Left ventricle myocardium superior (tissue), 1 donor: ENCODE results near the gene RPL5. TPM values are rescaled to one million over a fixed set of nuclear protein-coding genes. Genes with fewer than 3 reads are reported as not detected.
A peak's percentile ranks its signal among the peaks of the same experiment; 100 is the strongest.

ENCODE experiments used
- ATAC-seq: fragments of 200-7000 bp; cut with Tn5 transposase; one replicate; pipeline ENCODE4 v1.9.1; 2020; ENCODE audit warnings: mild to moderate bottlenecking, moderate library complexity
- DNase-seq: peaks from one replicate; pipeline ENCODE4 v3.0.0-alpha.2; 2020
- intact Hi-C: fragments of 100-400 bp; cut with micrococcal nuclease; formaldehyde crosslinking; loops from one replicate; pipeline ENCODE4 v1.11.0; 2022
- total RNA-seq: library from RNA; stranded (reverse); fragmentation: NEBNext Ultra II Directional; extraction: Animal tissue kit (Norgen Biotek cat#: 25700); gene quantifications from one replicate; pipeline ENCODE4 v1.2.1, GENCODE V29; 2021
- donor health status: DM: no; HTN: yes; CAD: no; lungs with severe emphysema.

The RPL5 gene
- total RNA-seq, 1 donor from 2014 or later, result 533 TPM

GRCh38 chr1:92817137-92817697 is 14.6 kb upstream of the RPL5 start:
- ATAC-seq, result no peak
- intact Hi-C loops, result no loop called here
- DNase-seq, result no peak

- ATAC-seq, result peak; percentile 55
Measured at GRCh38 chr1:92817986-92818764, 13.7 kb upstream of the RPL5 start.

DNA sequence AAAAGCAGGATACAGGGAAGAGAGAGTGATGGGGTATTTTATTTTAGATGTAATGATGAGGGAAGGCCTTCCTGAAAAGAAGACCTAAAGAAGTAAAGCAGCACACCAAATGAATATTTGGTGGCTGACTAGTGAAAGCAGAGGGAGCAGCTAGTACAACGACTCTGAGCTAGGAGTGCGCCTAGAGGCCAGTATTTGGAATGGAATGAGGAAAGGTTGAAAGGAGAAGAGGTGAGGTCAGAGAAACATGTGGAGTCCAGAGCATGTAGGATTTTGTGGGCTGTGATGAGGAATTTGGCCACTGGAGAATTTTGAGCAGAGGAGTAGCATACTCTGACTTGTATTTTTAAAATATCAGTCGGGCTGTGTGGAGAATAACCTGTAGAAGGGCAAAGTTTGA is 11.8 kb upstream of the RPL5 start:
- DNase-seq, result no peak
- ATAC-seq, result no peak
- intact Hi-C loops, result no loop called here

More at GRCh38 chr1:92817986-92818764, 13.7 kb upstream of the RPL5 start:
- intact Hi-C loops, result no loop called here
- DNase-seq, result no peak

GRCh38 chr1:92820551-92820950 is 11.3 kb upstream of the RPL5 start:
- DNase-seq (no peak), ATAC-seq (no peak)
- intact Hi-C loops, result no loop called here

DNA sequence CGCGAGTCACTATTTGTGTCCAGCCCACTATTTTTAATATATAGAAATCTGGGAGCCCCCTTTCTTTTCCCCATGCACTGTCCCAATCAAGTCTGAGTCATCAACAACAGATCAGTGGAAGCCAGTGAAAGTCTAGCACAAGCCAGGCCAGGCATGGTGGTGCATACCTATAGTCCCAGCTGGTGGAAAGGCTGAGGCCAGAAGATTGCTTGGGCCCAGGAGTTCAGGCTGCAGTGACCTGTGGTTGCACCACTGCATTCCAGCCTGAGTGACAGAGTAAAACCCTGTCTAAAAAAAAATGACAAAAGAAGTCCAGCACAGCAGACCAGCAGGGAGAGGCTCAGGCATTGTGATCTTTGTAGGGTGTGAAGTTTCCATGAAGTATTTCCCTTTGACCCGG is 9.0 kb upstream of the RPL5 start:
- intact Hi-C loops, result no loop called here
- ATAC-seq (no peak), DNase-seq (no peak)

DNA sequence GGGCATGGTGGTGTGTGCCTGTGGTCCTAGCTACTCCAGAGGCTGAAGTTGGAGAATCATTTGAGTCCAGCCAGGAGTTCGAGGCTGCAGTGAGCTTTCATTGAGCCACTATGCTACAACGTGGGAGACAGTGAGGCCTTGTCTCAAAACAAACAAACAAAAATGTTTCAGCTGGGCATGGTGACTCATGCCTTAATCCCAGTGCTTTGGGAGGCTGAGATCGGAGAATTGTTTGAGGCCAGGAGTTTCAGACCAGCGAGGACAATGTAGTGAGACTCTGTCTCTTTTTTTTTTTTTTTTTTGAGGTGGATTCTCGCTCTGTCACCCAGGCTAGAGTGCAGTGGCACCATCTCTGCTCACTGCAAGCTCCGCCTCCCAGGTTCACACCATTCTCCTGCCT is 5.0 kb upstream of the RPL5 start:
- intact Hi-C loops, result no loop called here
- ATAC-seq (no peak), DNase-seq (no peak)

GRCh38 chr1:92831368-92831761 is 475 bp upstream of the RPL5 start:
- DNase-seq (no peak), ATAC-seq (no peak)
- intact Hi-C loops, result no loop called here

- intact Hi-C loops, result no loop called here
- DNase-seq, result no peak
- peak; percentile 41 for ATAC-seq
Measured at GRCh38 chr1:92832537-92833114, 786 bp downstream of the RPL5 start.

DNA sequence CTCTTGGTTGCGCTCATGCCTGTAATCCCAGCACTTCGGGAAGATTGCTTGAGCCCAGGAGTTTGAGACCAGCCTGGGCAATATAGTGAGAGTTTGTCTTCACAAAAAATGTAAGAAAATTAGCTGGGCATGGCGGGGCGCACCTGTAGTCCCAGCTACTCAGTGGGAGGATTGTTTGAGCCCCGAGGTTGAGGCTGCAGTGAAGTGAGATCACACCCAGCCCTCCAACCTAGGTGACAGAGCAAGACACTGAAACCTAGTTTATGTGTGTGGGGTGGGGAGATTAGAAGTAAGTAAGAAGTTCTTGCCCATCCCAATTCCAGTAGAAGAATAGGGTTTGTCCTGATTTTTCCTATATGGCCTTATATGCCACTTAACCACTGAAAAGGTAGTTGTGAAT is 2.0 kb downstream of the RPL5 start:
- ATAC-seq (no peak), DNase-seq (no peak)
- intact Hi-C loops, result no loop called here

DNA sequence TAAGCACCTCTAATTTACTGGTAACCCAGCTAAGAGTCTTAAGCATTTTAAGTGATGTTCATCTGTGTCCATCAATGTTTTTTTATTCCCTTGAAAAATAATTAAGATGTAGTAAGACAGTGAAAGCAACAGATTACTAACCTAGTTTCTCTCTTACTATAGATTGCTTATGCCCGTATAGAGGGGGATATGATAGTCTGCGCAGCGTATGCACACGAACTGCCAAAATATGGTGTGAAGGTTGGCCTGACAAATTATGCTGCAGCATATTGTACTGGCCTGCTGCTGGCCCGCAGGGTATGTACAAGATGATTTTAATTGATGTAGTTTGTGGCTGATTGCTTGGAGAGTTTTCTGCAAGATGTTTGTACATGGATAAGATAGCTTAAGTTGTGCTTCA is 2.8 kb downstream of the RPL5 start:
- intact Hi-C loops, result no loop called here
- no peak for ATAC-seq

DNA sequence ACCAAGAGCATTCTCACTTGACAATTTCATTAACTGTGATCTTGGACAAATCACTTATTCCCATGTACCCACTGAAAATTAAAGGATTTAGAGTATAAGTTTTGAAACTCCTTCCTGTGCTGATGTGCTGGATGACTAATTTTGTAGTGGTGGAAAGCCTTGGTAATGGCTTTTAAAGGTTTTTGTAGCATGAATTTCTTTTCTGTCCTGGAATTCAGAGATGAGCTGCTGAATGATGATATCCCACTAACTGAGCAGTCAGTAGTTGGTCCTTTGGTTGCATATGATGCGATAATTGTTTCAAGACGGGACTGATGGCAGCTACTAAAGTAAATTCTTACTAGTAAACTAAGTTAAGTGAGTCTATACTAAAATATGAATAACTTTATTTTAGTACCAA is 5.2 kb downstream of the RPL5 start:
- ATAC-seq, result no peak
- intact Hi-C loops, result no loop called here

More for the DNA sequence above, 2.8 kb downstream of the RPL5 start:
- DNase-seq, result no peak

GRCh38 chr1:92838519-92838918 is 6.7 kb downstream of the RPL5 start:
- ATAC-seq (no peak), DNase-seq (no peak)
- intact Hi-C loops, result no loop called here

More for the DNA sequence above, 5.2 kb downstream of the RPL5 start:
- DNase-seq, result no peak

GRCh38 chr1:92839442-92839841 is 7.6 kb downstream of the RPL5 start:
- ATAC-seq (no peak), DNase-seq (no peak)
- intact Hi-C loops, result no loop called here

DNA sequence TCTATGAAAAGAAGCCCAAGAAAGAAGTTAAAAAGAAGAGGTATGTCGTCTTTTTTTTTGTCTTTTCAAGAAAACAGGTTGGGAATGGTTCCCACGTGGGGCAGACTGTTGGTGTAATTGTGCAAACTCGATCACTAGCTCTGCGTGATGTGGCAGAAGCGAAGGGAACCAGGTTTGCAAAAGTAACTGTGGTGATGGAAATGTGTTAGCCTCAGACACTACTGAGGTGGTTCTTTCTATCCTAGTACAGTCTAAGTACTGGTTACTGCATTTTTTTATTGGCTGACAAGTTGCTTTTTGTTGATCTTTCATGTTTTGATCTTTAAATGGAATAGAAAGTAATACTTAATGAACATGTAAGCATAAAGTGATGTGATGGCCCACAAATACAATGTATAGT is 8.8 kb downstream of the RPL5 start:
- no peak for DNase-seq
- no peak for ATAC-seq
- intact Hi-C loops, result no loop called here

DNA sequence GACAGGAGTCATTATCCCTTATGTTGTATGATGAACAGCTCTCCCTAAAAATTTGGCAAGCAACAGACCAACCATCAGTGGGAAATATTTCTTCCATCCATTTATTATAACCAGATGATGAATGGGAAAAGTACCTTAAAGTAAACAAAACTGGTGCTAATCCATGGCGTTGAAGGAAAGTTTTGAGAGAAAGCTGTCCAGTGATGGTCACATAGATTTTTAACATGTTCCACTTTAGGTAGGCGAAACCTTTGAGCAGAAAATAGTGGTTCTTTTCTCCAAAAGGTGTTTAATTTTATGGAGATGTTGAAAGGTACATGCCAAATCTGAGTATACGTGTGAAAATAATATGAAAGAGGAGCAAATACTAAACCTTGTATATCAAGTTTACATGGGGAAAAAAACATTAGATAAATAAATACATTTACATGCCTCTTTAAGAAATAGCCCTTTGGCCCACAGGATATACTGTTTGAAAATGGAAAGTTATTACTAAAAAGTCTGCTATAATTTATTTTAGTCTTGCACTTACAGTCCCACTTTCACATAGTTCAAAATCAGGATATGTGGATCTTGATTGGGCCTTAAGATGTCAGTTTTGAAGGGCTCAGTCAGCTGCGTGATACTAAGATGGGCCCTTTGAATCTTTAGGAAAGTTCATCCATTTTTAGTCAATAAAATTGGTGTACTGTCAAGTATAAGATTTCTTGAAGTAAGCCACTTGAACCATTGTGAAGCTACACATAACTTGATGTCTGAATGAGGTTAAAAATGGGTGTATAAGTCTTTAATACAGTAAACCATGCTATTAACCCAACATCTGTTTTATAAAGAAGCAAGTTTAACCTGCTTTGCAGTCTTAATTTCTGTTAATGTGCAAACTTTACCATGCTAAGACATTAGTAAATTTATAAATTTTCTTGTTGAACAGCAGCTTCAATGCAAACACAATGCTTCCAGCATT is 10.5 kb downstream of the RPL5 start:
- DNase-seq, result no peak
- ATAC-seq, result no peak
- intact Hi-C loops, result no loop called here

DNA sequence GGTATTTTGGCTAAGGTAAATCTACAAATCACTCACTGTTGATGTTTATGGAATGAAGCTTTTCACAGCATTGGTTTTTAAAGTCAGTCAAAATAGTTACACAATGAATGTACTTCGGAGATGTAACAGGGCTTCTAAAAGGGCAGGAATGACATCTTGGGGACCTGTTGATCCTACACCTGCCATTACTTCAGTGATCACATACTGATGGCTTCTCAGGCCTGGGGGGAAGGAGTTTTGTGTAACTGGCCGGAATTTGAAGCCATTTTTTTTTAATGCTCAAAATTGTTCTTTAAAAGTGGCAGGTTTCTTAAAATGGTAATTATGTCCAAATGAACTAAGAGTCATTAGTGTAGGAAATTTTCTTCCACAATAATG is 11.2 kb downstream of the RPL5 start:
- ATAC-seq, result no peak
- DNase-seq, result no peak
- intact Hi-C loops, result no loop called here

DNA sequence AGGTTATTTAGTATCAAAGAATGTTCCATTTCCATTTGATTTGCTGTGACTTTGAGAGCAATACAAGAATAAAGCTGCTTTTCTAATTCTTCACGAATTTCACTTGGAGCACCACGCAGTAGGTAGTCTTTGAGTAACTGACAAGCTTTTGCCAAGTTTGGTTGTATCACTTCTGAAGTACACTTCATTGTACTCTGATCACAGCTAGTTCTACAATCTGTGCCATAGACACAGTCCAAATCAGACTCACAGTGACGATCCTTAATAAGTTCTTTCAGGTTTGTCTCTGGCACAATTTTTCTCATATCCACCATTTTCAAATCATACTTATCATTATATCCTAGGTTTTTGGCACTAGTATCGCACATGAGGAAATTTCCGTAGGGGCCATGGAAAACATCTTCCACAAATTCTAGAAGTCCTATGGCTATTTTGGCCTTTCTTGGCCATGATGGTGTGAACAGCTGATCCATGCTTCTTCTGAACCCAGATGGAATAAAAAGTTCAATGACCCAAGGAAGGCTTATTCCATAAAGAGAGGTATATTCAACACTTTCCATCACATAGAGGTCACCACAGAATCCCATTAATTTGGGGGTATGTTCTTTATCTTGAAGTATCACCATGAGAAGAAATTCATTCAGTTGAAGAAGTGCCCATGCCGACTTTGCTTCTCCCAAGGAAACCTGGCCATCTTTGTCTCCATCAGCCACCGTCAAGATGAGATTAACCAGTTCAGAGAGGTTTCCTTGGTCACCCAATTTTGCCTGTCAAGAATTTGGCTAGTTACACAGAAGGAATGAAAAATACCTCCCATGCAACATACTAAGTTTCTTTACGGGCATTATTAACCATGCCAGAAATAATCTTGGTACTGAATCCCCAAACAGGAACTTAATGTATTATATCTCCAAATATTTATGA is 11.9 kb downstream of the RPL5 start:
- intact Hi-C loops, result no loop called here
- ATAC-seq (peak; percentile 57), DNase-seq (no peak)

GRCh38 chr1:92844439-92844838 is 12.6 kb downstream of the RPL5 start:
- intact Hi-C loops, result no loop called here
- DNase-seq (no peak), ATAC-seq (no peak)

- ATAC-seq (no peak), DNase-seq (no peak)
- intact Hi-C loops, result no loop called here
Measured at GRCh38 chr1:92845908-92846307, 14.1 kb downstream of the RPL5 start.
